ENCODE data around the gene INSYN2B.

DNA sequence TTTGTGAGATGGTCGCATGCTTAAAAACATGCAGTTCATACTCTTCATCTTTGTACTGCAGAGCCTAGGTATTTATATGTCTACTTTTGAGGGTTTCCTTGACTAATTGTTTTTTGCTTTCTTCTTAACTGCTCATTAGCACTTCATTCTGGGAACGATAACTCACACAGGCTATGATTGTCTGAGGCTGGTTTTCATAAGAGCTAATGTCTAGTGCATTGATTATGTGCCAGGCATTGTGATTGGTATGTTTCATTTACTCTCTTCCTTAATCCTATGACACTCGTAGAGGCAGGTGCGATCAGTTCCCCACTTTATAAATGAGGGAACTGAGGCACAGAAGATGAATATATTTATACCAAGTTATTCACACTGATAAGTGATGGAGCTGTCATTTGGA lies 93.6 kb downstream of the INSYN2B start:
- TF ChIP-seq, protein P1, sequence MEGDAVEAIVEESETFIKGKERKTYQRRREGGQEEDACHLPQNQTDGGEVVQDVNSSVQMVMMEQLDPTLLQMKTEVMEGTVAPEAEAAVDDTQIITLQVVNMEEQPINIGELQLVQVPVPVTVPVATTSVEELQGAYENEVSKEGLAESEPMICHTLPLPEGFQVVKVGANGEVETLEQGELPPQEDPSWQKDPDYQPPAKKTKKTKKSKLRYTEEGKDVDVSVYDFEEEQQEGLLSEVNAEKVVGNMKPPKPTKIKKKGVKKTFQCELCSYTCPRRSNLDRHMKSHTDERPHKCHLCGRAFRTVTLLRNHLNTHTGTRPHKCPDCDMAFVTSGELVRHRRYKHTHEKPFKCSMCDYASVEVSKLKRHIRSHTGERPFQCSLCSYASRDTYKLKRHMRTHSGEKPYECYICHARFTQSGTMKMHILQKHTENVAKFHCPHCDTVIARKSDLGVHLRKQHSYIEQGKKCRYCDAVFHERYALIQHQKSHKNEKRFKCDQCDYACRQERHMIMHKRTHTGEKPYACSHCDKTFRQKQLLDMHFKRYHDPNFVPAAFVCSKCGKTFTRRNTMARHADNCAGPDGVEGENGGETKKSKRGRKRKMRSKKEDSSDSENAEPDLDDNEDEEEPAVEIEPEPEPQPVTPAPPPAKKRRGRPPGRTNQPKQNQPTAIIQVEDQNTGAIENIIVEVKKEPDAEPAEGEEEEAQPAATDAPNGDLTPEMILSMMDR (IDR thresholded peaks at IDR 0.05; ENCODE audit: poor library complexity) = no peak
- TF ChIP-seq EZH2phosphoT487 (IDR thresholded peaks at IDR 0.05; ENCODE audit: low read depth, severe bottlenecking, unreplicated experiment) (no peak), EZH2 (IDR thresholded peaks at IDR 0.05; ENCODE audit: borderline replicate concordance) (no peak)

Measured in hepatocyte (in vitro differentiated cells).